H1 (cell line): ENCODE results near the gene ANGPTL8. TPM values are rescaled to one million over a fixed set of nuclear protein-coding genes. Genes with fewer than 3 reads are reported as not detected.

ENCODE experiments used
- CBX5 ChIP-seq: fragments of 300-800, 300-1000 bp; sonication (generic); IDR thresholded peaks from 2 replicates; pipeline ENCODE4 v1.7.1; 2016; ENCODE audit warnings: antibody characterized with exemption, low read length, low read depth
- KDM4A ChIP-seq: IDR thresholded peaks from one replicate; pipeline ENCODE4 v1.7.1; 2012; ENCODE audit warnings: low read depth, mild to moderate bottlenecking, moderate library complexity, low read length, inconsistent platforms; ENCODE audit not compliant: severe bottlenecking
- KDM5A ChIP-seq: fragments of 200-600 bp; IDR thresholded peaks from 2 replicates; pipeline ENCODE4 v1.7.1; 2012; ENCODE audit warnings: mild to moderate bottlenecking, low read length, inconsistent platforms, mixed read lengths
- SP4 ChIP-seq: IDR thresholded peaks from 2 replicates; pipeline ENCODE4 v1.6.1; 2012; ENCODE audit warnings: low read length, inconsistent platforms
- TAF1 ChIP-seq: IDR thresholded peaks from 2 replicates; pipeline ENCODE4 v1.6.1; 2011; ENCODE audit warnings: mild to moderate bottlenecking, low read depth, low read length
- TAF7 ChIP-seq: optimal IDR thresholded peaks from 2 replicates; pipeline ENCODE3; 2011; ENCODE audit warnings: low read depth, mild to moderate bottlenecking, inconsistent platforms, low read length, moderate library complexity, borderline replicate concordance
- polyA plus RNA-seq, 7 experiments: library from polyadenylated mRNA; depleted of rRNA in 3 of 7; stranded (reverse) in 5 of 7; unstranded in 2 of 7; fragments of >200 nt in 5 of 7; fragments of 200-250 nt in 2 of 7; gene quantifications; 1 replicate in 5 of 7; 2 replicates in 1 of 7; 4 replicates in 1 of 7; pipeline versions ENCODE4 v1.2.1 to v1.2.3, GENCODE V29; 2011 to 2013; ENCODE audit warnings: missing spikeins in 2 of 7, mixed read lengths in 2 of 7
- total RNA-seq: library from RNA; stranded (reverse); fragmentation: NEBNext Ultra II Directional; extraction: Animal tissue kit (Norgen Biotek cat#: 25700); gene quantifications from 2 replicates; pipeline ENCODE4 v1.2.1, GENCODE V29; 2021

ANGPTL8 gene
- total and polyA plus RNA-seq, 2 of the 8 experiments (the other 6 are each of a cell fraction or from before 2014, with no cell fraction given), result not detected

DNA sequence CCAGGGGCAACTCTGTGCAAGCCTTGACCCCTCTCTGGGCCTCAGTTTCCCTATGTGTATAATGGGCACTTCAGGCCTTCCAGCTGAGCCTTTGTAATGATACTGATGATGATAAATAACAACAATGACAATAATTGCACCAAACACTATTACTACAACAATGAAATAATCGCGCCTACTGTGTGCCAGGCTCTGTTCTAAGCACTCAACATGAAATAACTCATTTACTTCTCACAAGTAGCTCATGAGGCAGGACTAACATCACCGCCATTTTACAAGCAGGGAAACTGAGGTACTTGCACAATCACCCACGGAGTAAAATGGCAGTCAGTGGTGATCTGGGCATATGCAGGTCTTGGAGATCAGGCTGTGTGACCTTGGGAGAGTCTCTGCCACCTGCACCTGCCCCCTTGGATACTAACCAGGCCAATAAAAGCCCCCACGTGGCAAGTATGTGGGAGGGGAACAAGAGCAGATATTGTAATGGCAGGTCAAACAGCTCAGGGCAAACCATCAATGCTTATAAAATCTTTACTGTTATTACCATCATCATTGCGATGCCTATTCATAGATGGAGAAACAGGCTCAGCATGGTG is 540 bp upstream of the ANGPTL8 start (continued):
- TF ChIP-seq KDM5A (no peak), CBX5 (no peak), TAF1 (no peak), TAF7 (no peak), KDM4A (no peak), SP4 (no peak)
